MM.1S (cell line): ENCODE data around the gene PRELID3B.

Source experiments
- DNase-seq: peaks from one replicate; pipeline ENCODE4 v3.0.0-alpha.2; 2015
- H2AFZ ChIP-seq: fragments of 300-600 bp; sonication (generic); 2 replicates; pipeline ENCODE4 v1.6.0; 2016; ENCODE audit warnings: antibody characterized with exemption, low read length
- H3F3A ChIP-seq: fragments of 300-600 bp; sonication (generic); 2 replicates; pipeline ENCODE4 v1.6.1; 2016; ENCODE audit warnings: mild to moderate bottlenecking, antibody characterized with exemption, low read length, moderate library complexity, mixed read lengths; ENCODE audit not compliant: insufficient read depth
- H3K27ac ChIP-seq: fragments of 300-600 bp; sonication (generic); 2 replicates; pipeline ENCODE4 v1.5.1; 2016; ENCODE audit warnings: mild to moderate bottlenecking, low read length
- H3K27me3 ChIP-seq: fragments of 300-600 bp; sonication (generic); replicated peaks from 2 replicates; pipeline ENCODE4 v1.6.0; 2016; ENCODE audit warnings: low read length; ENCODE audit not compliant: insufficient read depth
- H3K36me3 ChIP-seq: fragments of 300-600 bp; sonication (generic); replicated peaks from 2 replicates; pipeline ENCODE4 v1.6.1; 2016; ENCODE audit warnings: mild to moderate bottlenecking, low read length, mixed read lengths; ENCODE audit not compliant: insufficient read depth
- H3K4me1 ChIP-seq: fragments of 300-600 bp; sonication (generic); 2 replicates; pipeline ENCODE4 v1.6.1; 2016; ENCODE audit warnings: low read length, mixed read lengths
- H3K4me2 ChIP-seq: fragments of 300-600 bp; sonication (generic); 2 replicates; pipeline ENCODE4 v1.6.0; 2016; ENCODE audit warnings: low read depth, low read length
- H3K4me3 ChIP-seq: fragments of 300-600 bp; sonication (generic); 2 replicates; pipeline ENCODE4 v1.5.1; 2016; ENCODE audit warnings: low read length, mixed read lengths
- H3K79me2 ChIP-seq: fragments of 300-600 bp; sonication (generic); 2 replicates; pipeline ENCODE4 v1.6.1; 2016; ENCODE audit warnings: mixed run types, low read length, mixed read lengths
- H3K9ac ChIP-seq: fragments of 300-600 bp; sonication (generic); 2 replicates; pipeline ENCODE4 v1.6.1; 2016; ENCODE audit warnings: low read length, mixed read lengths
- H3K9me2 ChIP-seq: fragments of 300-600 bp; sonication (generic); replicated peaks from 2 replicates; pipeline ENCODE4 v1.6.1; 2016; ENCODE audit warnings: mild to moderate bottlenecking, low read length, mixed read lengths; ENCODE audit not compliant: insufficient read depth
- H3K9me3 ChIP-seq: fragments of 300-600 bp; sonication (generic); replicated peaks from 2 replicates; pipeline ENCODE4 v1.6.1; 2016; ENCODE audit warnings: mild to moderate bottlenecking, low read length, mixed read lengths; ENCODE audit not compliant: insufficient read depth
- H4K20me1 ChIP-seq: fragments of 300-600 bp; sonication (generic); 2 replicates; pipeline ENCODE4 v1.6.1; 2016; ENCODE audit warnings: mild to moderate bottlenecking, low read length, moderate library complexity, mixed read lengths; ENCODE audit not compliant: insufficient read depth
- EZH2 ChIP-seq: fragments of 300-600 bp; sonication (generic); optimal IDR thresholded peaks from 2 replicates; pipeline ENCODE3; 2017; ENCODE audit warnings: low read depth, mild to moderate bottlenecking, antibody characterized with exemption, low read length, mixed read lengths
- EZH2phosphoT487 ChIP-seq: fragments of 300-600 bp; sonication (generic); IDR thresholded peaks from 2 replicates; pipeline ENCODE4 v1.6.1; 2018; ENCODE audit warnings: antibody characterized with exemption, low read length
- TF ChIP-seq, protein P1 (sequence below): fragments of 300-600 bp; sonication (generic); IDR thresholded peaks from 2 replicates; pipeline ENCODE4 v1.5.1; 2016; ENCODE audit warnings: antibody characterized with exemption, low read length, mixed read lengths

The PRELID3B gene

DNA sequence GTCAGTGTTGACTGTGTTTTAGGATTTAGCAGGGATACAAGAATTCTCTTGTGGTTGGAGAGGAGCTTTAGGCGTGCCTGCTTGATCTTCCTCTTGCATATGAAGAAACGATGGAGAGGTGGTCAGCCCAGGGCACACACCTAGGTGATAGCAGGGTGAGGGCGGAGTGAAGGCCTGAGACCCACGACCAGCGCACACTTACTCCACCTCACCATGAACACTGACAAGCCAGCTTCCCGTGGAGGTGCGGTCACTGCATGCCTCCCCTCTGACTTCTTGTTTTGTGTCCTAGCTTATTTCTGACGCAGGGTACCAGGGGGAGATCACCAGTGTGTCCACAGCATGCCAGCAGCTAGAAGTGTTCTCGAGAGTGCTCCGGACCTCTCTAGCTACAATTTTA is 53.4 kb downstream of the PRELID3B start:
- H3K9me2 ChIP-seq: no peaks in the 10 kb centered on the region
- H3K4me1 ChIP-seq: peaks cover 22% of the 10 kb centered on the region
- no peak overlapping the region for H2AFZ ChIP-seq
- peaks cover 20% of the 10 kb centered on the region for H3K36me3 ChIP-seq
- DNase-seq: no peak
- no peak overlapping the region for H3K4me2 ChIP-seq
- H3K27ac ChIP-seq: no peak overlapping the region
- H4K20me1 ChIP-seq: no peaks in the 10 kb centered on the region
- peaks cover 18% of the 10 kb centered on the region for H3F3A ChIP-seq
- no peak overlapping the region for H3K9ac ChIP-seq
- TF ChIP-seq EZH2 (no peak), EZH2phosphoT487 (no peak)
- TF ChIP-seq, protein P1, sequence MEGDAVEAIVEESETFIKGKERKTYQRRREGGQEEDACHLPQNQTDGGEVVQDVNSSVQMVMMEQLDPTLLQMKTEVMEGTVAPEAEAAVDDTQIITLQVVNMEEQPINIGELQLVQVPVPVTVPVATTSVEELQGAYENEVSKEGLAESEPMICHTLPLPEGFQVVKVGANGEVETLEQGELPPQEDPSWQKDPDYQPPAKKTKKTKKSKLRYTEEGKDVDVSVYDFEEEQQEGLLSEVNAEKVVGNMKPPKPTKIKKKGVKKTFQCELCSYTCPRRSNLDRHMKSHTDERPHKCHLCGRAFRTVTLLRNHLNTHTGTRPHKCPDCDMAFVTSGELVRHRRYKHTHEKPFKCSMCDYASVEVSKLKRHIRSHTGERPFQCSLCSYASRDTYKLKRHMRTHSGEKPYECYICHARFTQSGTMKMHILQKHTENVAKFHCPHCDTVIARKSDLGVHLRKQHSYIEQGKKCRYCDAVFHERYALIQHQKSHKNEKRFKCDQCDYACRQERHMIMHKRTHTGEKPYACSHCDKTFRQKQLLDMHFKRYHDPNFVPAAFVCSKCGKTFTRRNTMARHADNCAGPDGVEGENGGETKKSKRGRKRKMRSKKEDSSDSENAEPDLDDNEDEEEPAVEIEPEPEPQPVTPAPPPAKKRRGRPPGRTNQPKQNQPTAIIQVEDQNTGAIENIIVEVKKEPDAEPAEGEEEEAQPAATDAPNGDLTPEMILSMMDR: no peak
- no peaks in the 10 kb centered on the region for H3K27me3 ChIP-seq
- no peak overlapping the region for H3K4me3 ChIP-seq
- H3K9me3 ChIP-seq: no peaks in the 10 kb centered on the region
- H3K79me2 ChIP-seq: peaks cover 49% of the 10 kb centered on the region

DNA sequence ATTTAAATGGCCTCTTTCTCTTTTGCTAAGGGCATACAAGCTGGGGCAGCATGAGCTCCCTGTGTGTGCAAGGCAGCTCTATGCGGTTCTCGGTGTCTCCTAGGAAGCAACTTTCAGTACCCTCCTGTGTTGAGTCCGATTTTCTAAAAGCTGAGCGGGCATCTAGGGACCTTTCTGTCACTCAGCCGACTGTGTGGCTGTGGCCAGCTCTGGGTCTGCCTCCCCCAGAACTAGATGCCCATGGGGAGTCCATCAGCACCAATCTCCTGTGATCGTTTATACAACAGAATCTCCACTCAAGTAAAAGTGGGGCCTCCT is 54.1 kb downstream of the PRELID3B start:
- H2AFZ ChIP-seq: no peak overlapping the region
- DNase-seq: no peak
- no peak for TF ChIP-seq EZH2
- TF ChIP-seq, protein P1: no peak
- no peak for TF ChIP-seq EZH2phosphoT487
- peaks cover 15% of the 10 kb centered on the region for H3K4me1 ChIP-seq
- no peak overlapping the region for H3K4me2 ChIP-seq
- no peak overlapping the region for H3K9ac ChIP-seq
- H3K4me3 ChIP-seq: no peak overlapping the region
- H3K36me3 ChIP-seq: peaks cover 20% of the 10 kb centered on the region
- peaks cover 56% of the 10 kb centered on the region for H3K79me2 ChIP-seq
- peaks cover 12% of the 10 kb centered on the region for H3F3A ChIP-seq
- H3K27ac ChIP-seq: no peak overlapping the region
- no peaks in the 10 kb centered on the region for H4K20me1 ChIP-seq
- no peaks in the 10 kb centered on the region for H3K27me3 ChIP-seq
- H3K9me3 ChIP-seq: no peaks in the 10 kb centered on the region
- no peaks in the 10 kb centered on the region for H3K9me2 ChIP-seq

DNA sequence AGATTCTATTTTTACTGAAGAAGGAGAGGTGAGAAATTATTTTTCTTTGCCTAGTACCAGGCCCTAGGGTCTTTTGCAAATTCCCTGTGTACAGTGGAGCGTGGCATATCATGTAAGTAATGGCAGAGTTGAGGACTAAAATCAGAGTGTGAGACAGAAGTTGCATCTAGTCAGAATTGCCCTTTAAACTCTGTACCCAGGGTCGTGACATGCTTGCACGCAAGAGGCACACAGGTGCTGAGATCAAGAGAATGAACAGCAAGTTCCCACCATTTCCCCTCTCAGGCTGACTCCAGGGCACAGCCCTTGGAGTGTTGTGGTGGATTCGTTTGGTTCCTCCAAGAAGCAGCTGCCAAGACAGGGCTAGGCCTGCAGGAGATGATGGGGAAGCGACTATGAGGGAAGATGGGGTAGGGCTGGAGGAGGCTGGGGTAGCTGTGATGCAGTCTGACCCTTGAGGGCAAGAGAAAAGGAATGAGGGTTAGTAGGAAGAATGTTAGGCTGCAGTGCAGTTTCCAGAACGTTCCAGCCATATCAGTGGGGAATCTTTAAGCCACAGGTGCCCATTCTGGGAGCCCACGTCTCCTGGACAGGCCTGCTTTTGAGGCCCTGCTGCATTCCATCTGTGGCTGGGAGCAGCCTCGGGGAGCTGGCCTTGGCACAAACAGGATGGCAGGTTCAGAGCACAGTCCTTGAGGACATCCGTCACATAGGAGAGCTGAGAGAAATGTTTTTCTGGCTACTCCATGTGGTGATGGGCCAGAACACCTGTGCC is 54.6 kb downstream of the PRELID3B start:
- no peak overlapping the region for H3K4me2 ChIP-seq
- DNase-seq: no peak
- peaks cover 10% of the 10 kb centered on the region for H3K4me1 ChIP-seq
- H3K9ac ChIP-seq: no peak overlapping the region
- no peak overlapping the region for H3K4me3 ChIP-seq
- H3K27me3 ChIP-seq: no peaks in the 10 kb centered on the region
- peaks cover 61% of the 10 kb centered on the region for H3K79me2 ChIP-seq
- no peaks in the 10 kb centered on the region for H4K20me1 ChIP-seq
- H3K36me3 ChIP-seq: peaks cover 20% of the 10 kb centered on the region
- H3K27ac ChIP-seq: no peak overlapping the region
- peaks cover 6% of the 10 kb centered on the region for H3F3A ChIP-seq
- H2AFZ ChIP-seq: no peak overlapping the region
- H3K9me3 ChIP-seq: no peaks in the 10 kb centered on the region
- TF ChIP-seq EZH2 (no peak), EZH2phosphoT487 (no peak)
- TF ChIP-seq, protein P1: no peak
- H3K9me2 ChIP-seq: no peaks in the 10 kb centered on the region
